Ishikawa (cell line): ENCODE results near the gene OR1E2.

Source experiments
- CREB1 ChIP-seq: IDR thresholded peaks from 2 replicates; pipeline ENCODE4 v1.6.1; 2012; ENCODE audit warnings: low read depth
- EGR1 ChIP-seq: IDR thresholded peaks from 2 replicates; pipeline ENCODE4 v1.6.1; 2012
- EP300 ChIP-seq: IDR thresholded peaks from 2 replicates; pipeline ENCODE4 v1.6.1; 2012; ENCODE audit warnings: borderline replicate concordance
- FOXM1 ChIP-seq: IDR thresholded peaks from 2 replicates; pipeline ENCODE4 v1.6.1; 2012; ENCODE audit warnings: low read depth, borderline replicate concordance
- MAX ChIP-seq: IDR thresholded peaks from 2 replicates; pipeline ENCODE4 v1.6.1; 2012
- RAD21 ChIP-seq: IDR thresholded peaks from 2 replicates; pipeline ENCODE4 v1.6.1; 2012; ENCODE audit warnings: low read depth
- REST ChIP-seq: IDR thresholded peaks from 2 replicates; pipeline ENCODE4 v1.6.1; 2012; ENCODE audit warnings: low read depth, mild to moderate bottlenecking
- TAF1 ChIP-seq: IDR thresholded peaks from 2 replicates; pipeline ENCODE4 v1.6.1; 2012; ENCODE audit warnings: low read depth, mild to moderate bottlenecking
- USF1 ChIP-seq: IDR thresholded peaks from 2 replicates; pipeline ENCODE4 v1.6.1; 2012

- no peak for TF ChIP-seq EP300
- TF ChIP-seq USF1, result no peak
- no peak for TF ChIP-seq CREB1
- TF ChIP-seq FOXM1, result no peak
- TF ChIP-seq MAX, result no peak
- no peak for TF ChIP-seq RAD21
- TF ChIP-seq REST, result no peak
- TF ChIP-seq TAF1, result no peak
- TF ChIP-seq EGR1, result no peak
Measured at GRCh38 chr17:3398310-3398709, 35.3 kb downstream of the OR1E2 start, which contains the start of gene OR1E1.
